Measurements from ENCODE around the gene TMEM233.
A peak's percentile ranks its signal among the peaks of the same experiment; 100 is the strongest.

Gene TMEM233

GRCh38 chr12:119665164-119665929 lies 71.8 kb downstream of the TMEM233 start:
- no peak for TF ChIP-seq CTCF (IDR thresholded peaks at IDR 0.05)

DNA sequence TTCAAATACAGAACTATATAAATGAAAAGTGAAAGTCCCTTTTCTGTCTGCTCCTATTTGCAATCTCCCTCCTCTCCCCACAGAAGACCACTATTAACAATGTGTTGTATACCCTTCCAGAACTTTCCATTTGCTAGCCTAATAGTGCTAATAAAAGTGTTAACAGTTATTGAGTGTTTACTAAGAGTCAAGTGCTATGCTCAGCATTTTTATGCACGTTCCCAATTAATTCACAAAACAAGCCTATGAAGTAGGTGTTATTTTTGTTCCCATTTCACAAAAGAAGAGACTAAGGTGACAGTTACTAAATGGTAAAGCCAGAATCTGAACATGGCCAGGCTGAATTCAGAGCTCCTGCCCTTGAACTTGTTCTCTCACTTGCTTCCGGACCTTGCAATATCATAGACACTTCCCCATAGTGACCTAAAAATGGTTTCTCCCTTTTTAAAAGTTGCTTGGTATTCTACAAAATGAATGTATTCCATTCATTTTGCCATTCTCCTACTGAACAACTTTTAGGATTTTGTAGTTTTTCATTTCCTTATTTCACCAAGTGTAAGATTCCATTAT lies 72.7 kb downstream of the TMEM233 start:
- TF ChIP-seq CTCF (IDR thresholded peaks at IDR 0.05): no peak

GRCh38 chr12:119666900-119667576 lies 73.5 kb downstream of the TMEM233 start:
- TF ChIP-seq CTCF (IDR thresholded peaks at IDR 0.05): no peak

DNA sequence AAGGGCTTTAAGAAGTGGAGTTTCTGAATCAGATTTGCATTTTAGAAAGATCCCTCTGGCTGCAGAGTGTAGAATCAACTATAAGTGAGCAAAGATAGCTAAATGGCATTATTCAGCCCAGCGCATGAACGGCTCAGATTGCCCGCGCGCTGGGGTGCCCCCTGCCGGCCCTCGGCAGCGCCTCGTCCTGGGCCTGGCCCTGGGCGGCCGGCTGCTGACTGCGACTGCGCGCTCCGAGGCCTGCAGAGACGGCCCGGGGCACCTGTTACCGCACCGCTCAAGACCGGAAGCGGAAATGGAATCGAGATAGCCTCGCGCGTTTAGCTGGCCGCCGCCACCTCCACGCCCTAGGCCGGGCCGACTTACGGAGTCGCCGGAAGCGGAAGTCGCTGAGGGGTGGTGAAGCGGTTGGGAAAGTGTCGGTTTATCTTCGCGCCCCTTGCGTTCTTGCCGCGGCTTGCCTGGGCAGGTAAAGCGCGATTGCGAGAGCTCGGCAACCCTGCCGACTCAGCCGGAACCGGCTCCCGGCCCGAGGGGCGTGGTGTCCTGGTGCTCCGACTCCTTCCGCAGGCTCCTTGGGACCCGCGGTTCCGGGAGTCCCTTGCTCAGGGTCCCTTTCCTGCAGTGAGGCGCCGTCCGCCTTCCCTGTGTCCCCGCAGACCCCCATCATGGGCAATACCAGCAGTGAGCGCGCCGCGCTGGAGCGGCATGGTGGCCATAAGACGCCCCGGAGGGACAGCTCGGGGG lies 74.2 kb downstream of the TMEM233 start, which contains the start of gene PRKAB1:
Gene PRKAB1, plus strand, starts transcription at position 557 of the 747 bp plus-strand sequence. Its CDS starts 112 bp downstream, at position 669.
- peak; percentile 99 for TF ChIP-seq CTCF (IDR thresholded peaks at IDR 0.05)

GRCh38 chr12:119668324-119668841 lies 74.8 kb downstream of the TMEM233 start:
- TF ChIP-seq CTCF (IDR thresholded peaks at IDR 0.05): no peak

DNA sequence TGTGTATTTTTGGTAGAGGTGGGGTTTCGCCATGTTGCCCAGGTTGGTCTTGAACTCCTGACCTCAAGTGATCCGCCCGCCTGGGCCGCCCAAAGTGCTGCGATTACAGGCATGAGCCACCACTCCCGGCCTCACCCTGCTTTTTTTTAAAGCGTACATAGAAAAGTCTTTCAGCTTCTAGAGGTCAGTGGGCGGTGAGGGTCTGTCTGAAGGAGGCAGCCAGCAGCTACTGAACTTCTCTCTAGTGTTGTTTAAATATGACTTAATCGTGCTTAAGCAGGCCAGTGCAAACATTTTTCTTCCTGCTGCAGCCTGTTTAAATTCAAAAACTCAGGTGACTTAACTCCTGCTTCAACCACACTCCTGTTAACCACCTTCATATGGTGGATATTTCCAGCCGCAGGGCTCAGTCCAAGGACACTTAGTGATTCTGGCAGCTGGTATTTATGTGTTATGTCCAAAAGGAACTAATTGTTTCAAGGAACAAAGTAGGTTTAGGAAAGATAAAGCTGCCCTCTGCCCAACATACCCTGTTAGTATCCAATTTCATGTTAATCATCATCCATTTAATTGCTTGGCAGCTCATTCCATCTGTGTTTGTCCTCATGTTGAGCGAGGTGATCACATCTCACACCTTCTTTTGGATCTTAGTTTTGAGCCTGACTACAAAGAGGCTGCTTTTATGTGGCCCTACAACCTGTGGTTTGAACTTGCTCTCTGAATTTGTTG lies 76.3 kb downstream of the TMEM233 start:
- TF ChIP-seq CTCF (IDR thresholded peaks at IDR 0.05): no peak
